Spleen (tissue), 11 donors: ENCODE measurements around the gene MNX1. TPM values are rescaled to one million over a fixed set of nuclear protein-coding genes. Genes with fewer than 3 reads are reported as not detected.

Experiments
- DNase-seq: peaks from one replicate; pipeline ENCODE4 v3.0.0-alpha.2; 2020
- H3K27ac ChIP-seq, 8 donors: fragments of 200-600 bp; sonication (generic) in 7 of 8; 1 replicate in 4 of 8; 2 replicates in 4 of 8; pipeline versions ENCODE4 v1.5.0 to v1.8.0; 2016 to 2021; ENCODE audit warnings: inconsistent platforms in 4 of 8, mild to moderate bottlenecking in 4 of 8, moderate library complexity in 1 of 8
- H3K27me3 ChIP-seq, 7 donors: fragments of 200-600 bp; sonication (generic) in 6 of 7; replicated peaks in 1 of 7; 1 replicate in 4 of 7; 2 replicates in 3 of 7; pipeline versions ENCODE4 v1.5.0 to v1.8.0; 2016 to 2021; ENCODE audit warnings: inconsistent platforms in 3 of 7, mild to moderate bottlenecking in 1 of 7
- H3K36me3 ChIP-seq, 6 donors: fragments of 200-600 bp; sonication (generic) in 5 of 6; 1 replicate in 4 of 6; 2 replicates in 2 of 6; pipeline versions ENCODE4 v1.5.0 to v1.8.0; 2016 to 2021; ENCODE audit warnings: inconsistent platforms in 2 of 6
- H3K4me1 ChIP-seq, 6 donors: fragments of 200-600 bp; sonication (generic) in 5 of 6; 1 replicate in 3 of 6; 2 replicates in 3 of 6; pipeline versions ENCODE4 v1.5.0 to v1.8.0; 2016 to 2021; ENCODE audit warnings: inconsistent platforms in 3 of 6
- H3K4me3 ChIP-seq, 8 donors: fragments of 200-600 bp; sonication (generic) in 7 of 8; 1 replicate in 4 of 8; 2 replicates in 4 of 8; pipeline versions ENCODE4 v1.5.0 to v1.8.0; 2016 to 2021; ENCODE audit warnings: inconsistent platforms in 4 of 8, mild to moderate bottlenecking in 4 of 8, moderate library complexity in 2 of 8
- H3K9me3 ChIP-seq, 8 donors: fragments of 200-600 bp; sonication (generic) in 7 of 8; 1 replicate in 4 of 8; 2 replicates in 4 of 8; pipeline versions ENCODE4 v1.5.0 to v1.8.0; 2016 to 2021; ENCODE audit warnings: inconsistent platforms in 4 of 8
- POLR2A ChIP-seq, 3 donors: fragments of 450-650 bp; IDR thresholded peaks; one replicate each; pipeline ENCODE4 v1.5.1; 2017; ENCODE audit warnings: antibody characterized with exemption in 3 of 3, mild to moderate bottlenecking in 1 of 3
- POLR2AphosphoS5 ChIP-seq, 3 donors: sonication (generic); formaldehyde crosslinking; IDR thresholded peaks; one replicate each; pipeline ENCODE4 v1.5.1; 2017; ENCODE audit warnings: antibody characterized with exemption in 3 of 3
- WGBS, 5 donors: extraction: QIAGEN DNeasy Blood & Tissue Kit in 3 of 5; methylation state at CpG; one replicate each; pipeline versions ENCODE4 v1.1.5 to v1.1.7; 2013 to 2018; 5-methylcytosine and 5-hydroxymethylcytosine counted together
- intact Hi-C: fragments of 100-400 bp; cut with DNase I; formaldehyde crosslinking; loops from one replicate; pipeline ENCODE4 v1.15.0; 2023; ENCODE audit warnings: low total_unique reads
- polyA plus RNA-seq, 3 donors: library from polyadenylated mRNA; stranded (reverse); fragments of 200-250 nt; gene quantifications; one replicate each; pipeline ENCODE4 v1.2.1, GENCODE V29; 2013
- total RNA-seq, 7 donors: library from RNA; depleted of rRNA in 3 of 7; stranded (reverse); fragments of >200 nt in 3 of 7; fragmentation: NEBNext Ultra II Directional in 4 of 7; extraction: Animal tissue kit (Norgen Biotek cat#: 25700) in 4 of 7; gene quantifications; one replicate each; pipeline versions ENCODE4 v1.1.0 to v1.2.1, GENCODE V29; 2016 to 2021
- TF ChIP-seq, protein P1 (sequence below), 11 experiments: fragments of 200-600 bp in 7 of 11; fragments of 450-650 bp in 4 of 11; sonication (generic) in 4 of 11; IDR thresholded peaks in 8 of 11; conservative IDR thresholded peaks in 3 of 11; 1 replicate in 7 of 11; 2 replicates in 4 of 11; pipeline versions ENCODE4 v1.4.0 to v1.8.0; 2016 to 2021; ENCODE audit warnings: antibody characterized with exemption in 11 of 11, inconsistent platforms in 4 of 11, mild to moderate bottlenecking in 1 of 11
- donor health status: healthy with polysubstance abuse.
- donor health status: DM: no; HTN: no; CAD: no; lungs with moderate emphysema.
- donor health status: DM: no; HTN: no; CAD: no.
- donor health status: Bipolar disorder and iron deficiency.
- donor health status: healthy.
- donor health status: DM: no; HTN: no; CAD: no.
- donor health status: DM: yes; HTN: yes; CAD: no.

Gene MNX1
- total and polyA plus RNA-seq, 10 donors: 0.85 TPM; not detected in 9

DNA sequence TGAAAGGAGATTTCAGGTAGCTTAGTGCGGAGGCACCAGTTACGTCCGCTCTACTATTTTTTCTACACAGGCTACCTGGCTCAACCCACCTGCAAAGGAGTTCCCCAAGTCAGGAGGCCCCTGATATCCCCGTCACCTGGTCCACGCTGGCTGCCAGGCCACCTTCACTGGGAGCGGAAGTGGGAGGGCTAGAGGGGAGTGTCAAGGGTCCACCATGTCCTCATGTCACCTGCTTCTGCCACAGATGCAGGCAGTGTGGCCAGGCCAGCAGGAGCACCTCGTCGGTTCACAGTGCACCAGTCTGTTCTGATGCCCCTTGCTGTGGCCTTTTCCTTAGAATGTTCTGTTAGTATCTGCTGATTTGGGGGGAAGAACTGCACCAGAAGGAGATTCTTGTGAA, 44.1 kb downstream of the MNX1 start:
- Histone ChIP-seq H3K4me3 (no peak overlapping the region), H3K9me3 (no peaks in the 10 kb centered on the region), H3K27me3 (no peaks in the 10 kb centered on the region), H3K4me1 (no peaks in the 10 kb centered on the region), H3K36me3 (peaks cover 4 to 99% (median 92%) of the 10 kb centered on the region in 6 donors), H3K27ac (no peak overlapping the region)
- intact Hi-C loops: no loop called here
- no peak for DNase-seq
- TF ChIP-seq, protein P1, sequence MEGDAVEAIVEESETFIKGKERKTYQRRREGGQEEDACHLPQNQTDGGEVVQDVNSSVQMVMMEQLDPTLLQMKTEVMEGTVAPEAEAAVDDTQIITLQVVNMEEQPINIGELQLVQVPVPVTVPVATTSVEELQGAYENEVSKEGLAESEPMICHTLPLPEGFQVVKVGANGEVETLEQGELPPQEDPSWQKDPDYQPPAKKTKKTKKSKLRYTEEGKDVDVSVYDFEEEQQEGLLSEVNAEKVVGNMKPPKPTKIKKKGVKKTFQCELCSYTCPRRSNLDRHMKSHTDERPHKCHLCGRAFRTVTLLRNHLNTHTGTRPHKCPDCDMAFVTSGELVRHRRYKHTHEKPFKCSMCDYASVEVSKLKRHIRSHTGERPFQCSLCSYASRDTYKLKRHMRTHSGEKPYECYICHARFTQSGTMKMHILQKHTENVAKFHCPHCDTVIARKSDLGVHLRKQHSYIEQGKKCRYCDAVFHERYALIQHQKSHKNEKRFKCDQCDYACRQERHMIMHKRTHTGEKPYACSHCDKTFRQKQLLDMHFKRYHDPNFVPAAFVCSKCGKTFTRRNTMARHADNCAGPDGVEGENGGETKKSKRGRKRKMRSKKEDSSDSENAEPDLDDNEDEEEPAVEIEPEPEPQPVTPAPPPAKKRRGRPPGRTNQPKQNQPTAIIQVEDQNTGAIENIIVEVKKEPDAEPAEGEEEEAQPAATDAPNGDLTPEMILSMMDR (IDR thresholded peaks at IDR 0.05 in 8 of 11, conservative IDR thresholded peaks at IDR 0.05 in 3 of 11): no peak
- TF ChIP-seq POLR2A (IDR thresholded peaks at IDR 0.05) (no peak), POLR2AphosphoS5 (IDR thresholded peaks at IDR 0.05) (no peak)
- WGBS, 5 donors: 95 to 98% (median 96%) methylated on average over 8 of the region's 8 CpGs

DNA sequence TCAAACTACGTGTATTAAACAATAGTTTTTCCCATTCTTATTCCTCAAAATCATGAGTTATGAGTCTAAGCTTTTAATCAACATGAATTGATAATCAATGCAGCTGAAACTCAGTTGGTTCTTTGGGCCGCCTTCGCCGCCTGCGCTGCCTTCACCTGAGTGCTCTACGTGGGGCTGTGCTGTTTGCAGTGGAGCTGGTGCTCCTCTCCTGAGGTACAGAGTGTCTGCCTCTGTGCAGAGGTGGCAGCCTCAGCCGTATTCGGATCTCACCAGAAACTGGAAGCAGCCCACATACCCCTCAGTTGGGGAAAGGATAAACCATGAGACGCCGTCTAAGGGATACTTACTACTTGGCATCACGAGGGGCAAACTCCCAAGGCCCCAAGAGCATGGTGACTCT, 45.5 kb downstream of the MNX1 start:
- H3K4me3 ChIP-seq: no peak overlapping the region
- no peaks in the 10 kb centered on the region for H3K9me3 ChIP-seq
- no peak for TF ChIP-seq POLR2A (IDR thresholded peaks at IDR 0.05)
- TF ChIP-seq POLR2AphosphoS5 (IDR thresholded peaks at IDR 0.05): no peak
- TF ChIP-seq, protein P1 (IDR thresholded peaks at IDR 0.05 in 8 of 11, conservative IDR thresholded peaks at IDR 0.05 in 3 of 11): no peak
- H3K36me3 ChIP-seq: peaks cover 4 to 100% (median 96%) of the 10 kb centered on the region in 6 donors
- H3K27me3 ChIP-seq: no peaks in the 10 kb centered on the region
- DNase-seq: no peak
- H3K27ac ChIP-seq: no peak overlapping the region
- intact Hi-C loops: no loop called here
- 95 to 97% (median 96%) methylated on average over 11 of the region's 11 CpGs for WGBS, 5 donors
- no peaks in the 10 kb centered on the region for H3K4me1 ChIP-seq

DNA sequence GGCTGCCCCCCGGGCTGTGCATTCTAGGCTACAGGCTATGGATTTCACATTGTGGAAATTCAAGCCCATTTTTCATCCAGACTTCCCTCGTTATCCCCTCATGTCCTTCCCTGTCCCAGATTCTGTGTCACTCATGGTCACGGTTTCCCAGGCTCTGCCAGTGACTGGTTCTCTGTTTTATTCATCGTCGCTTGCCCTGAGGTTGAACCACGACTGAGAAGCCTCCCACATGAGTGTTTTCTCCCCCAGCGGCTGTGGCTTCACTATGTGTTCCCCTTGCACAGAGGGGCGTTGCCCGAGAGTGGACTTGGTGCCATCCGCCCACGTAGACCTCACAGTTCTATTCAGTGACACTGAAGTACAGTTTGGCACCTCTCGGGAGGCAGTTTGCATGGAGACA, 47.0 kb downstream of the MNX1 start:
- 85 to 92% (median 89%) methylated on average over 12 of the region's 12 CpGs for WGBS, 5 donors
- no peak overlapping the region for H3K27ac ChIP-seq
- H3K9me3 ChIP-seq: no peaks in the 10 kb centered on the region
- TF ChIP-seq POLR2AphosphoS5 (IDR thresholded peaks at IDR 0.05) (no peak), POLR2A (IDR thresholded peaks at IDR 0.05) (no peak)
- TF ChIP-seq, protein P1 (IDR thresholded peaks at IDR 0.05 in 8 of 11, conservative IDR thresholded peaks at IDR 0.05 in 3 of 11): no peak
- H3K4me1 ChIP-seq: no peaks in the 10 kb centered on the region
- no peak overlapping the region for H3K4me3 ChIP-seq
- intact Hi-C loops: no loop called here
- peaks cover 4 to 100% (median 97%) of the 10 kb centered on the region in 6 donors for H3K36me3 ChIP-seq
- no peak for DNase-seq
- H3K27me3 ChIP-seq: no peaks in the 10 kb centered on the region

DNA sequence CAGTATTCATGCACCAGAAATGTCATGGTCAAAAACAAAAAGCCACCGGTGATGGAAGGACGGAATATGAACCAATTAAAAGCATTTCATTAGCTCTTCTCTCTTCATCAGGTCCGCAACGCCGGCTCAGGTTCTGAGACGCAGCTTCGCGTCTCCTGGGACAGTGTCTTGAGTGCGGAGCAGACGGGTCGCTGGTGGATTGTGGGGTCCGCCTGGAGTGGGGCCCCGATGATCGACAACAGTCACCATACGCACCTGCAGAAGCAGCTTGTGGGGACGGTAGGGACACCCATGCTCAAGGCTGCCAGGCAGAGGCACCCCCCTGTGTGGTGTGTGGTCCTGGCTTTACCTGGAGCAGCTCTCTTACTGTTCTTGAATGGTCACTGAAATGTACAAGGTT, 47.6 kb downstream of the MNX1 start:
- Histone ChIP-seq H3K27me3 (no peaks in the 10 kb centered on the region), H3K4me3 (no peak overlapping the region), H3K9me3 (no peaks in the 10 kb centered on the region), H3K4me1 (no peaks in the 10 kb centered on the region), H3K36me3 (peaks cover 4 to 100% (median 98%) of the 10 kb centered on the region in 6 donors), H3K27ac (no peak overlapping the region)
- WGBS, 5 donors: 93 to 98% (median 96%) methylated on average over 16 of the region's 16 CpGs
- intact Hi-C loops: no loop called here
- no peak for TF ChIP-seq POLR2A (IDR thresholded peaks at IDR 0.05)
- no peak for TF ChIP-seq POLR2AphosphoS5 (IDR thresholded peaks at IDR 0.05)
- TF ChIP-seq, protein P1 (IDR thresholded peaks at IDR 0.05 in 8 of 11, conservative IDR thresholded peaks at IDR 0.05 in 3 of 11): no peak
- no peak for DNase-seq
